ENCODE results near the gene SLC7A11.

The SLC7A11 gene

GRCh38 chr4:138234248-138234647, 7.9 kb downstream of the SLC7A11 start:
- Histone ChIP-seq H3K4me3 (replicated peaks; ENCODE audit: insufficient read depth, low read length) (no peak overlapping the region), H3K27me3 (ENCODE audit: insufficient read depth, poor library complexity, severe bottlenecking) (no peaks in the 10 kb centered on the region), H3K27ac (replicated peaks) (no peak overlapping the region)
- TF ChIP-seq SPI1 (IDR thresholded peaks at IDR 0.05; ENCODE audit: borderline replicate concordance, low read depth): no peak
- DNase-seq (ENCODE audit: low read depth in 1 of 2, low spot score in 1 of 2): no peak

GRCh38 chr4:138233313-138234034, 8.7 kb downstream of the SLC7A11 start:
- DNase-seq (ENCODE audit: low read depth in 1 of 2, low spot score in 1 of 2): no peak
- no peaks in the 10 kb centered on the region for H3K27me3 ChIP-seq (ENCODE audit: insufficient read depth, poor library complexity, severe bottlenecking)
- TF ChIP-seq CTCF (IDR thresholded peaks at IDR 0.05; ENCODE audit: insufficient read depth, low read length): no peak
- TF ChIP-seq POLR2AphosphoS5 (IDR thresholded peaks at IDR 0.05; ENCODE audit: low read depth): no peak
- TF ChIP-seq SPI1 (IDR thresholded peaks at IDR 0.05; ENCODE audit: borderline replicate concordance, low read depth): no peak
- no peak for TF ChIP-seq GABPA (IDR thresholded peaks at IDR 0.05; ENCODE audit: low read depth)
- no peak for TF ChIP-seq REST (IDR thresholded peaks at IDR 0.05; ENCODE audit: insufficient replicate concordance, low read depth)
- no peak overlapping the region for H3K27ac ChIP-seq (replicated peaks)
- H3K4me3 ChIP-seq (replicated peaks; ENCODE audit: insufficient read depth, low read length): no peak overlapping the region

GRCh38 chr4:138232364-138232763, 9.8 kb downstream of the SLC7A11 start:
- Histone ChIP-seq H3K4me3 (replicated peaks; ENCODE audit: insufficient read depth, low read length) (no peak overlapping the region), H3K27ac (replicated peaks) (no peak overlapping the region), H3K27me3 (ENCODE audit: insufficient read depth, poor library complexity, severe bottlenecking) (no peaks in the 10 kb centered on the region)
- no peak for DNase-seq (ENCODE audit: low read depth in 1 of 2, low spot score in 1 of 2)
- TF ChIP-seq POLR2AphosphoS5 (IDR thresholded peaks at IDR 0.05; ENCODE audit: low read depth) (no peak), GABPA (IDR thresholded peaks at IDR 0.05; ENCODE audit: low read depth) (no peak), CTCF (IDR thresholded peaks at IDR 0.05; ENCODE audit: insufficient read depth, low read length) (no peak), SPI1 (IDR thresholded peaks at IDR 0.05; ENCODE audit: borderline replicate concordance, low read depth) (no peak), REST (IDR thresholded peaks at IDR 0.05; ENCODE audit: insufficient replicate concordance, low read depth) (no peak)

GRCh38 chr4:138230048-138230447, 12.1 kb downstream of the SLC7A11 start:
- Histone ChIP-seq H3K27me3 (ENCODE audit: insufficient read depth, poor library complexity, severe bottlenecking) (no peaks in the 10 kb centered on the region), H3K27ac (replicated peaks) (no peak overlapping the region), H3K4me3 (replicated peaks; ENCODE audit: insufficient read depth, low read length) (no peak overlapping the region)
- DNase-seq (ENCODE audit: low read depth in 1 of 2, low spot score in 1 of 2): no peak
- no peak for TF ChIP-seq REST (IDR thresholded peaks at IDR 0.05; ENCODE audit: insufficient replicate concordance, low read depth)

All from HL-60 (cell line).